ENCODE results near the gene TMEM132D.

DNA sequence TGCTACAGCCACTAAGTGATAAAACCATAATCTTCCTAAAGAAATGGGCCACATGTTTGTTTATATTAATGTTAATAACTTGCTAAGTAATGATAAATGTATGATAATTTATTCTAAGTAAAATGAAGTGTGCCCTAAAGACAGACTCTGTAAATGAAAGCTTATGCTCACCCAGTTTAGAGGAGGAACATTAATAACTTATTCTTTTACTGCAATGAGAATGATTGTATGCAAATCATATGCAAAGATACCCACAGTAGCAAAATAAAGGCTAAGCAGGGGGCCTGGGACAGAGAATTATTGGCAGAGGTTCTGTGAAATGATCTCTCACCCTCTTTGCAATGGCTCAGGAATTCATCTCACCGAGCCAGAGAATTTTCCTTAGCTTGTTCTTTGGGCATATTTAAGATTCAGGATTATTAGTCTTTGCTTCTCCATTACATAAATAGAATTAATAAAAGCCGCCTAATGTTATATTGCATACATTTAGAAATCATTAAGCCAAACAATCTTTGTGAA lies 75.9 kb downstream of the TMEM132D start:
- TF ChIP-seq POLR2A (IDR thresholded peaks at IDR 0.05; ENCODE audit: low read length) (no peak), GATA1 (IDR thresholded peaks at IDR 0.05; ENCODE audit: low read depth, low read length) (no peak)

All from erythroblast (primary cell).